H1 (cell line): ENCODE measurements around the gene TECR. TPM values are rescaled to one million over a fixed set of nuclear protein-coding genes. Genes with fewer than 3 reads are reported as not detected.
A peak's percentile ranks its signal among the peaks of the same experiment; 100 is the strongest.

Experiments used
- CTCF ChIA-PET: fragments of 300-600 bp; sonication (Branson Sonifier 250); formaldehyde crosslinking; loops from one replicate; lab custom pipeline; 2021; ENCODE audit not compliant: partially characterized antibody; lab: Charles Lee
- POLR2A ChIA-PET: fragments of 300-600 bp; sonication (Branson Sonifier 250); formaldehyde crosslinking; loops from one replicate; lab custom pipeline; 2021; ENCODE audit warnings: inconsistent platforms; ENCODE audit not compliant: partially characterized antibody; lab: Charles Lee
- DNase-seq, 2 experiments: peaks; one replicate each; pipeline versions ENCODE4 v3.0.0 to v3.0.0-alpha.2; 2010 to 2022; ENCODE audit warnings: low spot score in 2 of 2, low read depth in 1 of 2, mixed read lengths in 1 of 2
- FAIRE-seq: peaks from 2 replicates; lab custom pipeline; 2011; peaks lifted over from hg19 to GRCh38; lab: Jason Lieb, UNC
- H2AFZ ChIP-seq: 2 replicates; pipeline ENCODE4 v1.8.1; 2012; ENCODE audit warnings: low read length, inconsistent platforms
- H2AK5ac ChIP-seq: 2 replicates; pipeline ENCODE4 v1.6.1; 2013; ENCODE audit warnings: low read depth, low read length
- H2BK120ac ChIP-seq: replicated peaks from 2 replicates; pipeline ENCODE3; 2013; ENCODE audit warnings: low read depth, low read length, inconsistent platforms
- H2BK12ac ChIP-seq: 2 replicates; pipeline ENCODE4 v1.6.1; 2013; ENCODE audit warnings: low read depth, low read length
- H2BK15ac ChIP-seq: 2 replicates; pipeline ENCODE4 v1.6.1; 2013; ENCODE audit warnings: low read length
- H2BK20ac ChIP-seq: 2 replicates; pipeline ENCODE4 v1.6.1; 2013; ENCODE audit warnings: low read length
- H2BK5ac ChIP-seq: 2 replicates; pipeline ENCODE4 v1.6.1; 2013; ENCODE audit warnings: low read depth, low read length
- H3K14ac ChIP-seq: 2 replicates; pipeline ENCODE4 v1.6.1; 2013; ENCODE audit warnings: inconsistent platforms; ENCODE audit not compliant: insufficient read length
- H3K18ac ChIP-seq: 2 replicates; pipeline ENCODE4 v1.6.1; 2013; ENCODE audit warnings: low read length; ENCODE audit errors: extremely low read depth
- H3K23ac ChIP-seq: 2 replicates; pipeline ENCODE4 v1.6.1; 2013; ENCODE audit warnings: inconsistent platforms; ENCODE audit not compliant: insufficient read length
- H3K23me2 ChIP-seq: 2 replicates; pipeline ENCODE4 v1.6.1; 2013; ENCODE audit warnings: low read depth, low read length
- H3K27ac ChIP-seq: 2 replicates; pipeline ENCODE4 v1.6.1; 2011; ENCODE audit warnings: low read depth, low read length, inconsistent platforms
- H3K27me3 ChIP-seq, 4 experiments: replicated peaks in 1 of 4; 1 replicate in 1 of 4; 2 replicates in 3 of 4; pipeline versions ENCODE4 v1.6.1 to v1.8.1; 2011 to 2013; ENCODE audit warnings: low read length in 3 of 4, mild to moderate bottlenecking in 3 of 4, inconsistent platforms in 2 of 4, mixed read lengths in 2 of 4, moderate library complexity in 1 of 4; ENCODE audit not compliant: control insufficient read depth in 3 of 4, insufficient read depth in 3 of 4; ENCODE audit errors: extremely low read depth in 1 of 4
- H3K36me3 ChIP-seq, 4 experiments: 2 replicates each; pipeline versions ENCODE4 v1.6.1 to v1.8.1; 2011 to 2013; ENCODE audit warnings: mild to moderate bottlenecking in 4 of 4, low read length in 3 of 4, moderate library complexity in 2 of 4, control low read depth in 1 of 4, inconsistent platforms in 1 of 4; ENCODE audit not compliant: insufficient read depth in 4 of 4, control insufficient read depth in 2 of 4
- H3K4ac ChIP-seq: replicated peaks from 2 replicates; pipeline ENCODE3; 2013; ENCODE audit warnings: low read length, low read depth, mixed read lengths, inconsistent platforms; ENCODE audit not compliant: insufficient read length
- H3K4me1 ChIP-seq, 4 experiments: replicated peaks in 1 of 4; 1 replicate in 1 of 4; 2 replicates in 3 of 4; pipeline versions ENCODE4 v1.6.1 to v1.8.1; 2011 to 2013; ENCODE audit warnings: low read length in 3 of 4, inconsistent platforms in 2 of 4, mixed read lengths in 1 of 4; ENCODE audit not compliant: insufficient read depth in 4 of 4, control insufficient read depth in 3 of 4
- H3K4me2 ChIP-seq, 2 experiments: 2 replicates each; pipeline versions ENCODE4 v1.6.1 to v1.8.1; 2011 to 2013; ENCODE audit warnings: low read depth in 2 of 2, low read length in 2 of 2, control low read depth in 1 of 2, inconsistent platforms in 1 of 2, mild to moderate bottlenecking in 1 of 2; ENCODE audit not compliant: insufficient read depth in 1 of 2
- H3K4me3 ChIP-seq, 4 experiments: fragments of 200-600, 300-600 bp in 1 of 4; sonication (generic), shearing (Covaris generic), sonication (Bioruptor Twin) in 1 of 4; 2 replicates each; pipeline versions ENCODE4 v1.5.1 to v1.8.1; 2011 to 2016; ENCODE audit warnings: low read length in 4 of 4, low read depth in 3 of 4, control low read depth in 2 of 4, inconsistent platforms in 2 of 4, mild to moderate bottlenecking in 2 of 4, mixed read lengths in 1 of 4, moderate library complexity in 1 of 4; ENCODE audit not compliant: insufficient read depth in 2 of 4; ENCODE audit errors: extremely low read depth in 1 of 4
- H3K56ac ChIP-seq: replicated peaks from 2 replicates; pipeline ENCODE3; 2013; ENCODE audit warnings: low read depth, mild to moderate bottlenecking, mixed read lengths, low read length, inconsistent platforms; ENCODE audit not compliant: insufficient read length
- H3K79me1 ChIP-seq: 2 replicates; pipeline ENCODE4 v1.6.1; 2013; ENCODE audit warnings: low read depth, low read length, control low read depth
- H3K79me2 ChIP-seq, 2 experiments: 2 replicates each; pipeline versions ENCODE4 v1.6.1 to v1.8.1; 2012 to 2013; ENCODE audit warnings: low read length in 2 of 2, mild to moderate bottlenecking in 2 of 2, inconsistent platforms in 1 of 2; ENCODE audit not compliant: insufficient read depth in 2 of 2, control insufficient read depth in 1 of 2
- H3K9ac ChIP-seq, 4 experiments: replicated peaks in 1 of 4; 1 replicate in 1 of 4; 2 replicates in 3 of 4; pipeline versions ENCODE4 v1.6.1 to v1.8.1; 2011 to 2013; ENCODE audit warnings: low read depth in 3 of 4, low read length in 3 of 4, control low read depth in 2 of 4, mild to moderate bottlenecking in 2 of 4, moderate library complexity in 2 of 4, inconsistent platforms in 1 of 4; ENCODE audit errors: extremely low read depth in 1 of 4
- H3K9me3 ChIP-seq, 2 experiments: 2 replicates each; pipeline versions ENCODE4 v1.6.1 to v1.8.1; 2012 to 2013; ENCODE audit warnings: mild to moderate bottlenecking in 2 of 2, moderate library complexity in 2 of 2, control low read depth in 1 of 2, inconsistent platforms in 1 of 2, low read depth in 1 of 2, low read length in 1 of 2, mixed read lengths in 1 of 2; ENCODE audit not compliant: insufficient read depth in 2 of 2
- H4K20me1 ChIP-seq, 2 experiments: replicated peaks in 1 of 2; 2 replicates each; pipeline versions ENCODE3 to v1.8.1; 2011 to 2013; ENCODE audit warnings: inconsistent platforms in 2 of 2, low read length in 2 of 2, mild to moderate bottlenecking in 1 of 2; ENCODE audit not compliant: insufficient read depth in 2 of 2, control insufficient read depth in 1 of 2
- H4K5ac ChIP-seq: 2 replicates; pipeline ENCODE4 v1.6.1; 2013; ENCODE audit warnings: low read length, low read depth, mixed read lengths, inconsistent platforms; ENCODE audit not compliant: insufficient read length
- H4K8ac ChIP-seq: 2 replicates; pipeline ENCODE4 v1.8.0; 2013; ENCODE audit warnings: mild to moderate bottlenecking, moderate library complexity, low read length, inconsistent platforms; ENCODE audit not compliant: insufficient read depth; ENCODE audit errors: extremely low read depth
- H4K91ac ChIP-seq: replicated peaks from 2 replicates; pipeline ENCODE3; 2013; ENCODE audit warnings: low read length, mixed read lengths, inconsistent platforms; ENCODE audit not compliant: insufficient read length
- KDM1A ChIP-seq: fragments of 200-600, 300-600 bp; sonication (generic); IDR thresholded peaks from 2 replicates; pipeline ENCODE4 v1.7.1; 2016; ENCODE audit warnings: mild to moderate bottlenecking, low read length, borderline replicate concordance
- SIN3A ChIP-seq, 2 experiments: IDR thresholded peaks in 1 of 2; conservative IDR thresholded peaks in 1 of 2; 2 replicates each; pipeline ENCODE4 v1.6.1; 2011 to 2012; ENCODE audit warnings: low read length in 2 of 2, improper control_type of control experiment in 1 of 2, low read depth in 1 of 2, mild to moderate bottlenecking in 1 of 2
- WGBS, 2 experiments: shearing (Covaris generic) in 1 of 2; methylation state at CpG; one replicate each; pipeline versions ENCODE4 v1.1.6 to v1.1.7; 2013 to 2015; ENCODE audit warnings: low lambda C conversion rate in 2 of 2, mixed read lengths in 2 of 2, inconsistent platforms in 1 of 2, low coverage in 1 of 2, missing lambda C conversion rate in 1 of 2; ENCODE audit not compliant: insufficient replicate concordance in 2 of 2, insufficient coverage in 1 of 2, insufficient read length in 1 of 2; ENCODE audit errors: extremely low coverage in 1 of 2, missing lambda C conversion rate in 1 of 2; 5-methylcytosine and 5-hydroxymethylcytosine counted together
- polyA plus RNA-seq, 7 experiments: library from polyadenylated mRNA; depleted of rRNA in 3 of 7; stranded (reverse) in 5 of 7; unstranded in 2 of 7; fragments of >200 nt in 5 of 7; fragments of 200-250 nt in 2 of 7; gene quantifications; 1 replicate in 5 of 7; 2 replicates in 1 of 7; 4 replicates in 1 of 7; pipeline versions ENCODE4 v1.2.1 to v1.2.3, GENCODE V29; 2011 to 2013; ENCODE audit warnings: missing spikeins in 2 of 7, mixed read lengths in 2 of 7
- total RNA-seq: library from RNA; stranded (reverse); fragmentation: NEBNext Ultra II Directional; extraction: Animal tissue kit (Norgen Biotek cat#: 25700); gene quantifications from 2 replicates; pipeline ENCODE4 v1.2.1, GENCODE V29; 2021

Gene TECR
- total and polyA plus RNA-seq, 2 of the 8 experiments (the other 6 are each of a cell fraction or from before 2014, with no cell fraction given): 172 to 405 TPM

DNA sequence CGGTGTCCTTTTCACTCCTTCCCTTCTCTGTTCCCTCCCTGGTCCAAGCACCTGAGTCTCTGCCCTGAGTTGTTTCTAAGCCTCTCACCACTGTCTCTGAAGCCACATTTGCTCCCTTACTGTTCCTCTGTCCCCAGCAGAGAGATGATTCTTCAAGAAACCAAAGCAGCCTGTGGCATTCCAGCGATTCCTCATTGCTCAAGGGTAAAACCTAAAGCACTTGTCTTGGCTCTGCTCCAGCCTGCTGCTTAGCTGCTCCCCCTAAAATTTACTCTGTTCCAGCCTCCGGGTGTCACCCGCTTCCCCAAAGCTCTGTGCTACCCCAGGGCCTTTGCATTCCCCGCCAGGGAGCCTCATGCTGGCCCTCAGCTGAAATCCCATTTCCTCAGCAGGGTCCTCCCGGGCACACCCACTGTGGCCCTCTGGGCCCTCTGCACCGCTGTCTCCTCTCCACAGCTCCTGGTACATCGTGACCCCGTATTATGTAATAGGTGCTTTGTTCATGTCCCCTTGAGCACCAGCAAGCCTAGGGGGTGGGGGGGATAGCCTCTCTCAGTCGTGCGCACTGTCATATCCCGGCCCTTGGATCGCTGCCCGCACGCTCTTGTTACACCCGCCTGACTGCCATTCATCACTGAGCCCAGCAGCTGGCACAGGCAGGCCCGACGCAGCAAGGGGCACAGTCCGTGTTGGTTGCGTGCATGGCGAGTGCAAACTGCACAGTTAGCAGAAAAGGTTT lies 15.8 kb downstream of the TECR start:
- WGBS, 2 experiments: 93% methylated on average over 21 of the region's 21 CpGs; no CpG with 5 or more reads in 1 of the 2 experiments
- Histone ChIP-seq H2BK15ac (no peak overlapping the region), H2AFZ (no peak overlapping the region), H3K23me2 (no peaks in the 10 kb centered on the region), H2BK120ac (no peak overlapping the region), H3K27me3 (no peaks in the 10 kb centered on the region; a peak in 1 of 7 replicates), H4K20me1 (peaks cover 5 to 14% of the 10 kb centered on the region in 2 experiments), H3K23ac (no peak overlapping the region), H3K9me3 (no peaks in the 10 kb centered on the region), H4K91ac (no peak overlapping the region), H2BK12ac (no peak overlapping the region), H3K14ac (no peak overlapping the region), H3K4me1 (peaks cover 0 to 3% (median 1%) of the 10 kb centered on the region in 4 experiments; a peak in 3 of 7 replicates), H4K5ac (no peak overlapping the region), H3K4ac (no peak overlapping the region), H3K56ac (no peak overlapping the region), H3K4me2 (no peak overlapping the region), H3K27ac (no peak overlapping the region), H3K18ac (no peak overlapping the region), H4K8ac (no peak overlapping the region), H3K36me3 (no peaks in the 10 kb centered on the region), H3K9ac (no peak overlapping the region), H3K79me1 (peaks cover 17% of the 10 kb centered on the region), H3K79me2 (peaks cover 0 to 26% of the 10 kb centered on the region in 2 experiments; a peak in 1 of 4 replicates), H2BK20ac (no peak overlapping the region), H2BK5ac (no peak overlapping the region), H3K4me3 (no peak overlapping the region), H2AK5ac (peak overlapping the region; percentile 75; the same call in 1 of the 2 replicates)
- ChIA-PET POLR2A (interaction anchor here (1.5 to 1.6 kb wide), 2 partner anchors 10 to 28 kb away, joined by 3 to 5 read pairs; no protein-coding TSS in a partner anchor), CTCF (interaction anchor here (0.6 to 1.7 kb wide), 5 partner anchors 9 to 96 kb away, joined by 3 to 6 read pairs (median 3); no protein-coding TSS in a partner anchor)
- TF ChIP-seq SIN3A (conservative IDR thresholded peaks at IDR 0.05 in 1 of 2, IDR thresholded peaks at IDR 0.05 in 1 of 2; ENCODE audit: low read depth in 1 of 2, low read length in 2 of 2) (no peak), KDM1A (peak; percentile 26; the same call in 1 of the 2 replicates)
- FAIRE-seq (no peak), DNase-seq (no peak)
